GM21515 (cell line): ENCODE data around the gene CLCN7.

ENCODE experiments used
- ATAC-seq: cut with Tn5 transposase; IDR thresholded peaks from one replicate; pipeline ENCODE4 v1.9.1; 2021; ENCODE audit not compliant: unreplicated experiment

The CLCN7 gene, protein sequence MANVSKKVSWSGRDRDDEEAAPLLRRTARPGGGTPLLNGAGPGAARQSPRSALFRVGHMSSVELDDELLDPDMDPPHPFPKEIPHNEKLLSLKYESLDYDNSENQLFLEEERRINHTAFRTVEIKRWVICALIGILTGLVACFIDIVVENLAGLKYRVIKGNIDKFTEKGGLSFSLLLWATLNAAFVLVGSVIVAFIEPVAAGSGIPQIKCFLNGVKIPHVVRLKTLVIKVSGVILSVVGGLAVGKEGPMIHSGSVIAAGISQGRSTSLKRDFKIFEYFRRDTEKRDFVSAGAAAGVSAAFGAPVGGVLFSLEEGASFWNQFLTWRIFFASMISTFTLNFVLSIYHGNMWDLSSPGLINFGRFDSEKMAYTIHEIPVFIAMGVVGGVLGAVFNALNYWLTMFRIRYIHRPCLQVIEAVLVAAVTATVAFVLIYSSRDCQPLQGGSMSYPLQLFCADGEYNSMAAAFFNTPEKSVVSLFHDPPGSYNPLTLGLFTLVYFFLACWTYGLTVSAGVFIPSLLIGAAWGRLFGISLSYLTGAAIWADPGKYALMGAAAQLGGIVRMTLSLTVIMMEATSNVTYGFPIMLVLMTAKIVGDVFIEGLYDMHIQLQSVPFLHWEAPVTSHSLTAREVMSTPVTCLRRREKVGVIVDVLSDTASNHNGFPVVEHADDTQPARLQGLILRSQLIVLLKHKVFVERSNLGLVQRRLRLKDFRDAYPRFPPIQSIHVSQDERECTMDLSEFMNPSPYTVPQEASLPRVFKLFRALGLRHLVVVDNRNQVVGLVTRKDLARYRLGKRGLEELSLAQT

DNA sequence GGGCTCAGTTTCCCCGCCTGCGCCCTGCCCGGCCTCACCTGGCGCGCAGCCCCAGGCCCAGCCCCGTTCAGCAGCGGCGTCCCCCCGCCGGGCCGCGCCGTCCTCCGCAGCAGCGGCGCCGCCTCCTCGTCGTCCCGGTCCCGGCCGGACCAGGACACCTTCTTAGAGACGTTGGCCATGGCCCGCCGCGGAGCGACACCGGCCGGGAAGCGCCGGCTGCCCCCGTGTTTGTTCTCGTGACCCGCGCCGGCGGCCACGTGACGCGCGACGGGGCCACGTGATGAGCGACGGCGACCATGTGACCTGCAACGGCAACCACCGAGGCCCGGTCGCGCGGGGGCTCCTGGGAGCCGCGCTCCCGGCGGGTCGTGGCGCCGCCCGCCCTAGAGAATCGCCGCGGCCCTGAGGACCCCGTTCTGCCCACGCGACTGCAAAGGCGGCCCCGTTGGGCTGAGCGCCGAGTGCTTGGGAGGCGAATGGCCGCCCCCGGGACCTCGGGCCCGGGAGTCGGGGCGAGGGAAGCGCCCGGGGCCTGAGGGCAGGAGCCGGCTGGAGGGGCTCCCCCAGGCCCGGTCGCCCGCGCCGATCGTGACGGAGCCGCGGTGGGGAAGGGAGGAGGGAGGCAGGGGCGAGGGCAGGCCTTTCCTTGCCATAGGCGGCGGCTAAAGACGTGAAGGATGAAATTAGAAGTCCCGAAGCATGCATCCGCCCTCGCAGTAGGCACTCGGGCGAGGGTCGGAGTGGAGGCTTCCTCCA, at the start of gene CLCN7:
CLCN7 (minus strand) TSS at position 233 of the 756 bp plus-strand sequence; CDS start at position 179, 54 bp downstream.
- peak; percentile 75 for ATAC-seq

DNA sequence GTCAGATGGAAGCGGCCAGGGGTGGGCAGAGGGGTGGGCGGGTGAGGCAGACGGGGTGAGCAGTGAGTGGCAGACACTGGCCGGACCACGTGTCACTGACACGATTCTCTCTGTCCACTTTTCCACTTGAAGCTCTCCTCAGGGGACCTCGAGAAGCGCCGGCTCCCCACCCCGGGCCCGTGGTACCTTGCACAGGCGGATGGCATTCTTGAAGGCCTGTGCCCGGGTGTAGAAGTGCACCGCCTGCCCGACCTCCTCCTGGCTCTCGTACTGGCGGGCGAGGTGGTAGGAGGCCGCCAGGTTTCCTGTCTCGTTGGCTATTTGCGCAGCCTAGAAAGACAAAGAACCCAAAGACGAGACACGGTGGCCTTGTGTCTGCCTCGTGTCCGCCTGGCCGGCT, 49.5 kb upstream of the CLCN7 start:
- ATAC-seq: no peak

DNA sequence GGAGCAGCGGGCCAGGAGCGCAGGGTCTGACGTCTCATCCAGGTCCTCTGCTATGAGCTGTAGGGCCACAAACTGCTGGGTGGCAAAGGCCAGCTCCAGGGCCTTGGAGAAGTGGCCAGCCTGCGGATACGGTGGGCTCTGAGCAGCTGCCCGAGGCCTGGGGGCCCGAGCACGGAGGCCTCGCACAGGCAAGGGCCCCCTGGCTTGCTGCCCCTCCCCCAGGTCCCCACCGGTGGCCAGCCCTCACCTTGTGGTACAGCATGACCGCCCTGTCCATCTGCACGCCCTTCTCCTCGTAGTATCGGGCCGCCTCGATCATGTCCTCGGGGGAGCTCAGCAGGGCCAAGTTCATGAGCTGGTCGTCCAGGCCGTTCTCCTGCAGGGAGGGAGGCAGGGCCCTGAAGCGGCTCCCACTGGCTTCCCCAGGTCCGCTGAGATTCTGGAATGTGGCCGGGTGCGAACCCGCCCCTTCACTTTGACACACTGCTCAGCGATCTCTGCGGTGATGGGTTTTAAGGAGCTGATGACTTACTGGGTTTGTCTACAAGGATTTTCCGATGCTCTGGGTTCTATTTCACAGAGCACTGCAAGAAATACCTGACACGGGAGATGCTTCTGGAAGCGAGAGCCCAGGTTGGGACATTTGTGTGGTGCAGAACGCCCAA, 48.9 kb upstream of the CLCN7 start:
- ATAC-seq: no peak

DNA sequence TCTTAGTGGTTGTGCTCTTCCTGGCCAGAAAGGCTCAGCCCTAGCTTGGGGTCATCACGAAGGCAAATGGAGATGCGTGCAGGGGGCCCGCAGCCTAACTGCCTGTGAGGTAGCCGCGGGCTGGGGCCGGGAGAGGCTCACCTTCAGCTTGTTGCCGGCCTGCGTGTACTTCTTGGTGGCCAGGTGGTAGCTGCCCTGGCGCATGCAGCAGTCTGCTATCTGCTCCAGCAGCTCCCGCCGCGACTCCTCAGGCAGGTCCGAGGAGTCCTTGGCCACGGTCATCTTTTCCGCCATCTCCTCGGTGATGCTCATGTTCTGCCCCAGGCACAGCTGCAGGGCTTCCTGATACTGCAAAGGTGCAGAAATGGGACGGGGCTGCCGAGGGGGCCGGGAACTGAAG, 45.6 kb upstream of the CLCN7 start:
- ATAC-seq: no peak

DNA sequence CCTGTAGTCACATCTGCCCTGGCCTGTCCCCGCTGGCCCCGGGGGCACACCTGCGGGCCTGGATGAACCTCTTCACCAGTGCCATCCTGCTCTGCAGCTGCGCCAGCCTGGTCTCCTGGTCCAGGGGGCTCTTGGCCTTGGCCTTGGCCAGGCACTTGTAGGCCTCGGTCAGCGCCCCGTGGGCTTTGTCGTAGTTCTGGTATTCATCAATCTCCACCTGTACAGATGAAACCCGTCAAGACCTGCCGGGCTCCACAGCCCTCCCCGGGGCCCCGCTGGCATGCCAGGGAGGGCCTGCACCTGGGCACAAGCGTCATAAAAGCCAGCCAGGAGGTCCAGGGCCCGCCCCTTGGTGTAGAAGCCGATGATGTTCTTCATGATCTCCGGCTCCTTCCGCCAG, 45.0 kb upstream of the CLCN7 start:
- ATAC-seq: no peak

DNA sequence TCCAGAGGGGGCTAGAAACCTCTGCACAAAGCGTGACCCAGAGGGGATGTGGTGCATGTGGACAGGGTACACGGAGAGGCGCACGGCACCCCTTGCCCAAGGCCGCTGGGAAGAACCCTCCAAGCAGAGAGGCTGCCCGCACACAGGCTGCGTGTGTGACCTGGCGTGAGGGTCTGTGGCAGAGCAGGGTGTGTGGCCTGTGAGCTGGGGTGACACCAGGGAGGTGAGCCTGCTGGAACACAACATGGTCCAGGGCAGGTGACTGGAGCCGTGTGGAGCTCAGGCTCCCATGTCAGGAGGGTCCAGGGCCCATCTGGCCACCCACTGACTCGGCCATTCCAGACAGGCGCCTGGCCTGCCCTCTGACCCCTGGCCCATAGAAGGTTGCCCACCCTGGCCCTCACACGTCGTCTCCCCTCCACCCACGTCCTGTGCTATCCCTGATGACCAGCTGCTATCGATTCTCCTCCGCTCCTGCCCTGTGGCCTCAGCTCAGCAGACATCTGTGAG, 43.9 kb upstream of the CLCN7 start:
- no peak for ATAC-seq

DNA sequence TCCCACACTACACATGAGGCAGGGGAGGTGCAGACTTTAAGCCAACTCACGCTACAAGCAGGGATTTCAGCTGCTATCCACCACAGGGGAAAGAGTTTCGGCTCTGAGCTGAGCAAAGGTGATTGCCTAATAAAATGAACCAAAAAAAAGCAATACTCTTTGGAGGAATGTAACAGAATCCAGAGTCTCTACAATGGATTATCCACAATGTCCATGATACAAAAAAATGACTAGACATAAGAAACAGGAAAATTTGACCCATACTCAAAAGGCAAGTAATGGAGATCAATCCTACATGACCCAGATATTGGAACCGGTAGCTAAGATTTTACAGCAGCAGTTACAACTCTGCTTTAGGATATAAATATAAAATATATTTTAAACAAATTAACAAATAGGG, 39.7 kb upstream of the CLCN7 start:
- ATAC-seq: no peak

DNA sequence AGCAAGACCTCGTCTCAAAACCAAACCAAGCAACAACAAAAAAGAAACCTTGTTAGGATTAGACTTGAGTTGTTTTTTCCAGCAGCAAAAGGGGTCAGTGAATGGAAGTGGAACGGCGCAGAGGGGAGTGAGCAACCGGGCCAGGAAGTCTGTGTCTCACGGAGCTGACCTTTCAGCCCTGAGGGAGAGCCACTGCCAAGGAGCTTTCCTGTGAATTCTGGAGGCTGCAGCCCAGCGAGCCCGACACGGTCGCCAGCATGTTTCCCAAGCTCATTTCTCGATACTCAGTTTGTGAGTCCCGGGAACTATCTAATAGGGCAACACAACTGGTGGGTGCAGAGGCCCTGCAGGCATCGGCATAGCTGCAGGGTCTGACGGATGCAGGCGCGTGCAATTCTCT, 37.9 kb upstream of the CLCN7 start:
- no peak for ATAC-seq

DNA sequence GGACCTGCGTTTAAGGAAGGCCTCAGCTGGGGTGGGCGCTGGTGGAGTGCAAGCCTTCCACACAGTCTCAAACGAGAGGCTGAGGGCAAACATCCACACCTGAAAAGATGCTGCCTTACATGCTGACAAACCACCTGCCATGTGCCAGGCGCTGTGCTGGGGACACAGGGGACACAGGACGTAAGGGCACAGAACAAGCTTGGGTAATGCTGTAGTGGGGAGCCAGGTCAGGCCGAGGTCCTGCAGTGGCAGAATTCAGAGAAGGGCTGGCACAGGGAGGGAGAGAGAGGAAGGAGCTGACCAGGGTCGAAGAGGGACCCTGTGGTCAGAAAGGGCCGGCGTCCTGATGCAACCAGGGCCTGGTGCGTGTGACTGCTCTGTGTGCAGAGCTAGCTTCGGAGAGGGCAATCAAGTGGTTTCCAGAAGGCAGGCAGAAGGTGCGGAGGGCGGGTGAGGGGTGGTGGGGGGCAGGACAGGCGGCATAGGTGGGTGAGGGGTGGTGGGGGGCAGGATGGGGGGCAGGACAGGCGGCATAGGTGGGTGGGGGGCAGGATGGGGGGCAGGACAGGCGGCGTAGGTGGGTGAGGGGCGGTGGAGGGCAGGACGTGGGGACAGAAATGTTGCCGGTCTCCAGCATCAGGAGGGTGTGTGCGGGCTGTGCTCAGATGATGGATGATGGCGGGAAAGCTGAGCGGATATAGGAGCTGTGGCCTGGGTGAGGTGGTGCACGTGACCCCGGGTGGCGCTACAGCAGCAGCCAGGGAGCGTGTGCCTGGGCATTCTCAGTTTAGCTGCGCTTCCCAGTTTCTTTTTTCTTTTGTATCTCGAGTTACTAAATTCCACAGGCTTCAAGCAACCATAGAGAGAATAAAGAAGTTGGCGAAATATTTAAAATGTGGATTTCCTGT, 37.1 kb upstream of the CLCN7 start:
- ATAC-seq: no peak

DNA sequence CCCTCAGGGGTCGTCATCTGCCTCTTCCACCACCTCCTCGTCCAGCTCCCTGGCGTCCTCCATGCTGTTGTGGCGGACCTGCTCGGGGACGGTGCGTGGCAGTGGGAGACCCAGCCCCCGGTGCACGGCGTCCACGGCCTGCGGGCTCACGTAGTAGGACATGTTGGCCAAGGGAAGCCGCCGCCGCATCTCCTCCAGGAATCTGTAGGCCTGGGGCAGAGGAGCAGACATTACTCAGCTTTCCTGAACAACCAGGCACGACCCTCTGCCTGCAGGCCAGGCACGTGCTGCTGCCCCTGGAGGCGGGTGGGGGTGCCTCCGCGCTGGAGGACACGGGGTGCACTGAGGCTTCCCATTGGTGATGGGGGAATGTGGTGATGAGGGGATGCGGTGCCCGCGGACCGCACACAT, 36.1 kb upstream of the CLCN7 start:
- no peak for ATAC-seq

DNA sequence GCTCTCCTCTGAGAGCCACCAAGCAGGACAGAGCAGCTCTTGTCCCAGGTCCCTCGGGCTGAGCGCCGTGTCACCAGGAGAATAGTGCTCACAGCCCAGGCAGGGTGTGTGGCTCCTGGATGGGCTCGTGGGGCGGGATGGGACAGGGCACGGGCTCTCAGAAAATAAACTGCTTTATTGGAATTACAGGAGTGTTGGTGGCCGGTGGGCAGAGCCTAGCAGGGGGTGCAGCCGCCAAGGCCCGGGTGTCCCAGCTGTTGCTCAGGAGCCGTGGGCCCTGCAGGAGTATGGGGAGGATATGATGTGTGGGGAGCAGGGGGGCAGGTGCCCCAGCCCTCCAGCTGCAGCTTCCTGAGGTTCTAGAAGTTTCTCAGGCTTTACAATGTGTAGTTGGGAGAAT, 35.4 kb upstream of the CLCN7 start:
- ATAC-seq: no peak

DNA sequence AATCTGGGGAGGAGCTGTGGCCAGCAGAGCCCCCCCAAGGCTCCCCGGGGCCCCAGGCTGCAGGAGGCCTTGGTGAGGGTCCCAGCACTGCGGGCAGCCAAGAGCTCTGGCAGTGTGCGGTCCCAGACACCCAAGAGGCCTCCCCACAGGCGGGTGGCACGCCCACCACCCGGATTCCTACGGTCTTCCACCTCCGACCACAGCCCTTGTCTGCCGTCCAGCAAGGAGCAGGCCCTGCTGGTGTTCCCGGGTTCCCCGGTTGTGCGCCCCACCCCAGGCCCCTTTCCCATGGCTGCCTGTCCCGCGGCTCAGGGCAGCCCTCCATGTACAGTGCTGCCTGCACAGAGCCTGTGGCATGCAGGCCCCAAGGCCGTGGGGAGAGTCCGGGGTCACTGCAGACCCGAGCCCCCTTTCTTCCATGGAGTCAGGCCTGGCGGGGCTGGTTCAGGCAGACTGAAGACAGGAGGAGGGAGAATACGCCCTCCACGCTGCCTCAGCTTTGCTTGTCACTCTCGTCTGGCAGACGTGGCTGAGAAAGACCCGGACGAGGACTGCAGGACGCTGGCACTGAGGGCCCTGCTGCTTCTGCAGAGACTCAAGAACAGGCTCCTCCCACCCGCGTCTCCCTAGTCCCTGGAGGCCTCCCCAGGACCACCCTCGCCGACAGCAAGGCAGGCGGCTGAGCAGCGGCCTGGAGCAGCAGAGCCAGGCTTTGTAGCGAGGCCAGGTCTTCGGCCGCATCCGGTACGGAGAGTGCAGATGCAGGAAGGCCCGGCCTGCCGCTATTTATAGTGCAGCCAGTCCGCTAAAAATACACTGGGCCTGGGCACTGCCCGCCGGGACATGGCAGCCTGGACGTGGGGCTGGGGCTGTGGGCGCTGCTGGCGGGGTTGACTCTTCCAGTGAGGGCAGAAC, 34.7 kb upstream of the CLCN7 start:
- no peak for ATAC-seq

DNA sequence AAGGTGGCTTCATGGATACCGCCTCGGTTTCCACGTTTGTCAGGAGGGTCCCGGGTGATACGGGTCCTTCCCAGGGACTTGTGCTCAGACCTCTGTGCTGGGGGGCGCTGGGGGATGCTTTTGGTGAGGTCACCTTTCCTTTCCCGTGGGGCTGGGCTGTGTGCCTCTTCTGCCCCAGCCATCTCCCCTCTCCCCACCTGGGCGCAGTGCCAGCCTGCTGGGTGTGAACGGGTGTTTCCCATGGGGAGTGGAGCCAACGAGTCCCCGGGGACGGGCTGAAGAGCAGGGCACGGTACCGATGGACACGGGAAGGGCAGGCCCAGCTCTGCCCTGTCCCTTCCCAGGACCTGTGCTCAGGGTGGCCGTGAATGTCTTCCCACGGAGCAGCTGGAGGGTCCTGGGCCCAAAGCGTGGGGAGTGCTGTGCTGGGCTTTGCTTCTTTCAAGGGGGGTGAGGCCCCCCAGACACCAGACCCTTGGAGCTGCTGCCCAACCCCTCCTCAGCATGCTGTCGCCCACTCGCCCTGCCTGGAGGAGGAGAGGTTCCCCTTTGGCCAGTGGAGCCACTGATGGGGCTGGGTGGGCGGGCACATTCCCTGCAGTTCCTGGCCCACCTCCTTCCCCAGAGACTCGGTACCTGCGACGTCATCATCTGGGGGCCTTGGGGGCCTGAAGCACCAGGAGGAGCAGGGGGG, 33.8 kb upstream of the CLCN7 start:
- no peak for ATAC-seq

DNA sequence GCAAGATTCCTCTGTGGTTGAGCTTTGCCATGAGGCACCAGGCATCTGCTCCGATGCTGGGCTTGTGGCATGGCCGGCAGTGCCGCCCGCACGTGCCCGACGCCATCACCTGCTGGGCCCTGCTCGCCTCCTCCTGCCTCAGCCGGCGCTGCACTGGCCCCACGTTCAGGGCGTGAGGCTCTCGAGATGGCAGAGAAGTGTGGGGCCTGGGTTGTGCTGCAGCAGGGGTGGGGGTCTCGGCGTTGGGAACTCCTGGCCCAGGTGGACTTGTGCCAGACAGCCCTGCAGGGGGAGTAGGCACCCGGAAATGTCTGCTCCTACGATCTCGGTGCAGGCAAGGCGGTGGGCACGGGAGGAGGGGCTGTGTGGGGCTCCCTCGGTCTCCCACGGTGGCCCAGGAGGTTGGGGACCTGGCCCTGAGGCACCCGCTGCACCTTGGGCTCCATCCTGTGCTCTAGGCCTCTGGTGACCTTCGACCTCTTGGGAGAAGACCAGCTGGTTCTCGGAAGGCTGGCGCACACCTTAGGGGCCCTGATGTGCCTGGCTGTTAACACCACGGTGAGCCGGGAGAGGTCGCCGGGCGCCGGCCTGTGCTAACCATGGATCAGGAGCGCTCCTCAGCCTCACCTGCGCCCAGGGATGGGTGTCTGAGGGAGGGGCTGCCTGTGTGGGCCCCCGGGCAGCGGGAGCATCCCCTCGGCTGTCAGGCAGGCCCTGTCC, 31.8 kb upstream of the CLCN7 start:
- ATAC-seq: no peak

DNA sequence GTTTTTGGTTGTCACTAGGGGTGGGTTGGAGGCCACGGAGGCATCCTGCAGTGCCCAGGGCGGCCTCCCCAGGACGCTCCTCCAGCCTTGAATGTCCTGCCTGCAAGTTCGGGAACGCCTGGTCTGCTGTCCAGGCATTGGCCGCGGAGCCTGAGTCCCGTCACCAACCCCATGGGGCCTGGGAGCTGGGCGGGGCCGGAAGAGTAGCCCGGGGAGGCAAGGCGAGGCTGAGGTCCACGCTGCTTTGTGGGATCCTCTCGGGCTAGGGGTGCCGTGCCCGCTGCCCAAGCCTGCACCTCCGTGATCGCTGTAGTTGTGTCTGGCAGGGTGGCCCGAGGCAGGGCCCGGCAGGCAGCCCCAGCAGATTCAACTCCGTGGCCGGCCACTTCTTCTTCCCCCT, 31.1 kb upstream of the CLCN7 start:
- ATAC-seq: no peak

DNA sequence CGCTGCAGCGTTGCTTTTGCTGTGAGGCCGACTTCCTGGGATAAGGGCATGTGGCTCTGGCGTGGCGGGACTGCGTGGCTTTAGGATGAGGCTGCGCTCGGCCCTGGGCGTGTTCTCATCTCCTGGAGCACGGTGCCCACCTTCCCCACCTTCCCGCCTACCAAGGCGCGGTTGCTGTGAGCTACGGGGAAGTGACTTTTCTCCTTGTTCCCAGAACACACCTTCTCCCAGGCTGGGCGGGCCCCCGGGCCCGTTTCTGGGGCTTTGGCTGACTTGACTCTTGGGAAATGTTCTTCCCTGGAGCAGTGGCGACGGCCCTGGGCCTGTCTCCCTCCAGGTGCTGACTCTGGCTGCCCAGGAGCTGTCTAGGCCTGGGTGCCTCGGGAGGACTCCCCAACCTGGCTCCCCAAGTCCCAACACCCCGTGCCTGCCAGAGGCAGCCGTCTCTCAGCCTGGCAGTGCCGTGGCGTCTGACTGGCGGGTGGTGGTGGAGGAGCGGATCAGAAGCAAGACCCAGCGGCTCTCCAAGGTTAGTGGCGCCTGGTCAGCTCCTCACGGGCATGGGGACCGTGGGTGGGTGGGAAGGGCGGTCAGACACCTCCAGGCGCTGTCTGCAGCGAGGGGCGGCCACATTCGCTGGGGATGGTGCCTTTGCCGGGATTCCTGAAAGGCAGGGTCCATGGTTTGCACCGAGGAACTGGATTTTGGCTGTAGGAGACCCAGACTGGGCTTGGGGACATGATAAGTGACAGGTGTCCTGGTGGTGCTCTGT, 30.4 kb upstream of the CLCN7 start:
- ATAC-seq: no peak
